NCI-H526 treated with DMSO at 0.1 percent for 48 hours (cell line): ENCODE data around the gene SHISA6.

ENCODE experiments used
- DNase-seq: peaks from one replicate; lab custom pipeline; 2025; lab: John Stamatoyannopoulos, UW

SHISA6 gene

DNA sequence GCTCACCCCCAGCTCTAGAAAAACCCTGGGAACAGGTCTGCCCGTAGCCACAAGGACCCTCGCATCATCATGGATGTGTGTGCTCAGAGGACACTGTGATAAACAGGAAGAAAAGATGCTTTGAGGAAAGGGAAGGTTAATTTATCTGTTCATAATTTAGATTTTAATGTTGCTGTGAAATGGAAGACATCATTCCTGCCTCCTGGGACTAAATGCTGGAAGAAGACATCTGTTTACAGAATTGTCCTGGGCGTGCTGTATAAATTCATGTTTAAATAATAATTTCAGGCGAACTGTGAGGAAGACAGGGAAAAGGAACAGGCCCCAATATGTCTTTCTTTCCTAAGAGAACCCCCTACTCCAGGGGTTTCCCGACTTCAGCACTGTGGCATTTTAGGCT is 112.6 kb downstream of the SHISA6 start:
- no peak for DNase-seq

DNA sequence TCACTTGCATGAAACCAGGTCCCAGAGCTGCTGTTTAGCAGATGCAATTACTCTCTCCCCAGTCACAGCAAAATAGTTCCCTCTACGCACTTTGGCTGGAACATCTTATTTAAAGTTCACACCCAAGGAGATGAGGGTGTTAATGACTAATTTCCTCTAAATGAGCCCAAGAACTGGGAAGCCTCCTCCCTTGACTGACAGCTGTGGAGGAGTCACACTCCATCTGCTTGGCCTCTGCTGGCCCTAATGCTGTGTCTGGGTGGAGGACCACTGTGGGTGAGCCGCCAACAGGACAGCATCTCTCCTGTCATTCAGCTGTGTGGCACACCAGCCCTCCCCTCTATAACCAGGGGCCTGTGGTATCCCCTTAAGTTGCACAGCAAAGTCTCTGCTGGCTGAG is 115.4 kb downstream of the SHISA6 start:
- no peak for DNase-seq

DNA sequence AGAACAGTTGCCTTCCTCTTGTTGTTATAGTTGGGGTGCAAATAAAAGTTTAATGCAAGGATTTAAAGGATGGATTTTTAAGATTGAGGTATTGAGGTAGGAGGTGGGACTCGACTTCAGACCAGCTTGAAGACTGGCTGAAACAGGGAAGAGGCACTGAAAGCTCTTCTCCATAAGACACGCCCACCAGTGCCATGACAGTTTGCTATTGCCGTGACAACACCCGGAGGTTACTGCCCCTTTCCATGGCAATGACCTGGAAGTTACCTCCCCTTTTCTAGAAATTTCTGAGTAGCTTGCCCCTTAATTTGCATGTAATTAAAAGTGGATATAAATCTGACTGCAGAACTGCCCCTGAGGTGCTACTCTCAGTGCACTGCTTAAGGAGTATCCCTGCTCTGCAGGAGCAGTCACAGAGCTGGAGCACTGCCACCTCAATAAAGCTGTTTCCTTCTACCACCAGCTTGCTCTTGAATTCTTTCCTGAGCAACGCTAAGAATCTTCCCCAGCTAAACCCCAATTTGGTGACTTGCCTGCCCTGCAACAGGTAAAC is 122.6 kb downstream of the SHISA6 start:
- DNase-seq: no peak

- DNase-seq: no peak
These were observed 125.3 kb downstream of the SHISA6 start for GRCh38 chr17:11366272-11366850.

DNA sequence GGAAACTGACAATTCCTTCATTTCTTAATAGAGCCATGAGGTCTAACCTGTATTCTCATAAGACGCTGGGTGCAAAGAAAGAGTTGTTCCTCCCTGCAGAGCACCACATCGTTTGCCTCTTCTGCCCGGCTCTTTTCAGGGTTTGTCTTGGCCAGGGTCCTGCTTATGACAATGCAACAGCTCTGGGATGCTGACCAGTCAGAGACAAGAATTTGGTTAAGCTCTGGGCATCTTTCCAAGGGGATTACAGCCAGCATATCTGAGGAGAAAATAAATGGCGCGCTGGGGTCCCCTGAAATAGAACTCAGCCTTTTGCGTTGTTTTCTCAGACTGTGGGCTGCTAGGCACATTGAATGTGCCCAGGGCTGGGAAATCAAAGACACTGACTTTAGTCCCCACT is 128.6 kb downstream of the SHISA6 start:
- DNase-seq: no peak

- no peak for DNase-seq
These were observed 131.7 kb downstream of the SHISA6 start for GRCh38 chr17:11372692-11373091.

- DNase-seq: no peak
These were observed 137.5 kb downstream of the SHISA6 start for GRCh38 chr17:11378506-11378905.

GRCh38 chr17:11380761-11381160 is 139.7 kb downstream of the SHISA6 start:
- no peak for DNase-seq

DNA sequence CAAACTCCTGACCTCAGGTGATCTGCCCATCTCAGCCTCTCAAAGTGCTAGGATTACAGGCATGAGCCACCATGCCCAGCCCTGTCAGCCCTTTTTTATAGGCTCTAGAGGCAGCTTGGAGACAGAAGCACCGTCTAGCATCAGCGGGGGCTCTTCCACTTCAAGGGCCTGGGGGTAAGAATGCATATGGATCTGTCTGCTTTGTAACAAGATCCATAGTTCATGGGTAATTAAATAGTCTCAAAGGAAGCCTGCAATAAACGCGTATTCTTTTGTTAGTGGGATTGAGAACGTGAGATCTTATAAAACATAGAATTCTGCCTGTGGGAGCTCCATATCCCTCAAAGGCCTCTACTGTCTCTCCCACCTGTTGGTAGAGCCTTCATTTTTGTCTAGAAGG is 142.1 kb downstream of the SHISA6 start:
- DNase-seq: no peak

DNA sequence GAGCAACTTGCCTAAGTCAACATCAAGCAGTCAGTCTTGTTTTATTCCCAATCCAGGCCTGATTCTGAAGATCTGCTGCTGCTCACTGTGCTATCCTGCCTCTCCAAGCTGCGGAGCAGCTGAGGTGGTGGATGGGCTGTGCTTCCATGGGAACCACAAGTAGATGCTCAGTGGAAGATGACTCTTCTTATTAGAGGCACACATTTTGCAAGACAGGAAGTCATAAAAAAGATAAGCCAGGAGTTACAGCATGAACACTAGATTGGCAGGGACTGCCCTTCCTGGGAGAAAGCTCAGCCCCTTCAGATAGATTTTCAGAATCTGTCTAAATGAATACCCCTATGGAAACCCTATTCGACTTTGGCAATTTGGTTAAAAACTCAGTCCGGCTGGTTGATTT is 143.1 kb downstream of the SHISA6 start:
- DNase-seq: no peak

DNA sequence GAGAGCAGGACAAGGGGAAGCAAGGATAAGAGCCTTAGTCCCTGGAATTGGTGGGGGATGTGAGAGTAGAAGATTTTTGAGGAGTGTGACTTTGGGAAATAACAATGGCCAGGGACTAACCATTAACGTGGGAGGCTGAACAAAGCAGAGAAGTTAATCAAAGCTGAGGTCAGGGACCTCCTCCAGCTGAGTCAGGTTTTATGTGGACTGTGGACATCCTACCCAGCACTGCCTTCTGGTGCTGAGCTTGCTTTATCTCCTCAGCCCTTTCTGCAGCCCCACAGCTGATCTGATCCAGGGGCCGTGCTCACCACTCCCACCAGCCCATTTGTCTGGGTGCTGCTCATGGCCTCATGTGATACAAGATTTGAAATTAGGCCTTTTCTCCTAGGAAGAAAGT is 146.6 kb downstream of the SHISA6 start:
- DNase-seq: no peak

GRCh38 chr17:11388054-11388453 is 147.0 kb downstream of the SHISA6 start:
- no peak for DNase-seq

- DNase-seq: no peak
These were observed 148.6 kb downstream of the SHISA6 start for GRCh38 chr17:11389583-11389982.

DNA sequence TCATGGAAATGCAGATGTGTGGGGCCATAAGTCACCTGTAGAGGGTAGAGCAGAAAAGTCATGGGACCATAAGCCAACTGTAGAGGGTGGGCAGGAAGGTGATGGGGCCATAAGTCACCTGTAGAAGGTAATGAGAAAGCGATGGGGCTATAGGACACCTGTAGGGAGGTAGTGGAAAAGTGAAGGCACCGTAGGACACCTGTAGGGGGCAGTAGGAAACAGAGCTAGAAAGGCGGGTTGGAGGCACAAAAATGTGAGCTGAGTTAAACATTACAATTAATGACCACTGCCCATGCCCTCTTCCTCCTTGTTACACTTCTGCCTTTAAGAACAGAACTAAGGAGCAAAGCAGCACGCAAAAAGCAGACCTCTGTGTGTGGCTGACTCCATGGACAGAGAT is 150.1 kb downstream of the SHISA6 start:
- DNase-seq: no peak

GRCh38 chr17:11404431-11405276 is 163.6 kb downstream of the SHISA6 start:
- no peak for DNase-seq

DNA sequence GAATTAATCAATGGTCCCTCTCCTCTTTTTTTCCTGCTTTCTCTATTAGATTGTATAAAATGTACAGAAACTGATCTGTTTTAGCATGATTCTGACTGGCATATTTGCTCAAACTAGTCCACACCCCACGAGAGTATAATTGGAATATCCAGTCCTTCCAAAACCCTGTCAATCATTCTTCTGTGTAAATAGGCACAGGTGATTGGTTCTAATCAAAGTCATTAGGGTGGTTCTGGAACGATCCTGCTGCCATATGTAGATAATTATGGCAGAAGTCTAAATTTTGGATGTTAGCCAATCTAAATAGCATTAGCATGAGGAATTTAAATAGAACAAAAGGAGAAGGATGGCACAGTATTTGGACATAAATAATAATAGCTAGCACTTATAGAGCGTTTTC is 165.7 kb downstream of the SHISA6 start:
- no peak for DNase-seq

- DNase-seq: no peak
These were observed 171.6 kb downstream of the SHISA6 start for GRCh38 chr17:11412654-11413053.

- DNase-seq: no peak
These were observed 177.3 kb downstream of the SHISA6 start for GRCh38 chr17:11418342-11418741.

DNA sequence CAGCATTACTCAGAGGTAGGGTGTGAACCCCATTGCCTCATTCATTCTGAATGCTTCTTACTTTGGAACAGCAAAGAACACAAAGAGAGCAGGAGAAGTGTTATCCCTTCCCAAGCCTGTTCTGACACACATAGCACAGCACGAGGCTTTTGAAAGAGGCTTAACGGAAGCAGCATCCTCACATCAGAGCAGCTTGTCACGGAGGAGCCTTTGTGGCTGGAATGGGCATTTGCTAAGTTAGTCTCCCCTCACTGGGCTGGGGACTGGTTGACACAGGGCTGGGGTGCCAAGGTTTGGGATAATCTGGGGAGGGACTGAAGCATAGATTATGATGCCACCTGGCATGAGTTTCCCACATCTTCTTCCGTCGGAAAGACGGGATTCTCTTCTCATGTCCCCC is 189.7 kb downstream of the SHISA6 start:
- no peak for DNase-seq

DNA sequence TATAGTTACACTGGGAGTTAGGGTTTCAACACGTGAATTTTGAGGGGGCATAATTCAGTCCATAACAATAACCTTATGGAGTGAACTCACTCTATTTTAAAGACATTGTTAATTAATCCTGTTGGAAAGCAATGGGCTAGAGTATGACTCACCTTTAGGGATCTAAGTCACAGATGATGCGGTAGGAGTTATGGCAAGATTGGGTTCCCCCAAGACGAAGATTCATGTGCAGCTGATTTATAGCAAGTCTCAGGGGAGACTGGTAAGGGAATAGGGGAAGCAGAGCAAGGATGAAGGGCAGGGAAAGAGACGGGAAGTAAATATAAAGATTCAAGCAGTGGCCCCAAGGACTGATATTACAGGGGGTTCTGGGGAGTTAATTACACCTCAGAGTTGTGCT is 197.7 kb downstream of the SHISA6 start:
- no peak for DNase-seq

GRCh38 chr17:11441004-11441403 is 200.0 kb downstream of the SHISA6 start:
- DNase-seq: no peak

GRCh38 chr17:11446316-11446715 is 205.3 kb downstream of the SHISA6 start:
- no peak for DNase-seq

GRCh38 chr17:11454096-11454495 is 213.1 kb downstream of the SHISA6 start:
- no peak for DNase-seq

- no peak for DNase-seq
These were observed 217.3 kb downstream of the SHISA6 start for GRCh38 chr17:11458279-11458678.
